SU-DHL-6 (cell line): ENCODE results near the gene UBR7.

Source experiments
- EZH2phosphoT487 ChIP-seq: fragments of 200-600 bp; sonication (generic), shearing (Covaris generic); conservative IDR thresholded peaks from 2 replicates; pipeline ENCODE4 v1.6.1; 2018; ENCODE audit warnings: mild to moderate bottlenecking, antibody characterized with exemption, low read length, moderate library complexity, mixed read lengths
- TF ChIP-seq, protein P1 (sequence below): fragments of 200-600 bp; sonication (generic); IDR thresholded peaks from one replicate; pipeline ENCODE4 v1.5.1; 2017; ENCODE audit warnings: antibody characterized with exemption, mild to moderate bottlenecking, low read length, moderate library complexity; ENCODE audit not compliant: insufficient read depth, poor library complexity, severe bottlenecking

DNA sequence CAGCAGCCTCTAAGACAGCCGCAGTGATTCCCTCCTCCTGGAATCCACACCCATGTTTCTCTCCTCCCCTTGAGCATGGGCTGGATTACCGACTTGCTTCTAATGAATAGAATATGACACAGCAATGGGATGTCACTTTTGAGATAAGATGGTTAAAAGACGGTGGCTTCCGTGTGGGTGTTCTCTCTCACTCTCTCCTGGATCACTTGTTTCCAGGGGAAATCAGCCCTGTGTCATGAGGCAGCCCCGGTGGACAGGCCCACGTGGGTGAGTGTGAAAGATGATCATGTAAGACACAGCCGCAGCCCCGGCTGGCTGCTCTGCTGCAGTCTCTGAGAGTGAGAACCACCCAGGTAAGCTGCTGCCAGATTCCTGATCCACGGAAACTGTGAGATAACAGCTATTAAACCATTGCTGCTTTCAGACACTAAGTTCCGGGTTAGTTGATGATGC lies 33.1 kb upstream of the UBR7 start:
- TF ChIP-seq, protein P1, sequence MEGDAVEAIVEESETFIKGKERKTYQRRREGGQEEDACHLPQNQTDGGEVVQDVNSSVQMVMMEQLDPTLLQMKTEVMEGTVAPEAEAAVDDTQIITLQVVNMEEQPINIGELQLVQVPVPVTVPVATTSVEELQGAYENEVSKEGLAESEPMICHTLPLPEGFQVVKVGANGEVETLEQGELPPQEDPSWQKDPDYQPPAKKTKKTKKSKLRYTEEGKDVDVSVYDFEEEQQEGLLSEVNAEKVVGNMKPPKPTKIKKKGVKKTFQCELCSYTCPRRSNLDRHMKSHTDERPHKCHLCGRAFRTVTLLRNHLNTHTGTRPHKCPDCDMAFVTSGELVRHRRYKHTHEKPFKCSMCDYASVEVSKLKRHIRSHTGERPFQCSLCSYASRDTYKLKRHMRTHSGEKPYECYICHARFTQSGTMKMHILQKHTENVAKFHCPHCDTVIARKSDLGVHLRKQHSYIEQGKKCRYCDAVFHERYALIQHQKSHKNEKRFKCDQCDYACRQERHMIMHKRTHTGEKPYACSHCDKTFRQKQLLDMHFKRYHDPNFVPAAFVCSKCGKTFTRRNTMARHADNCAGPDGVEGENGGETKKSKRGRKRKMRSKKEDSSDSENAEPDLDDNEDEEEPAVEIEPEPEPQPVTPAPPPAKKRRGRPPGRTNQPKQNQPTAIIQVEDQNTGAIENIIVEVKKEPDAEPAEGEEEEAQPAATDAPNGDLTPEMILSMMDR: no peak
- no peak for TF ChIP-seq EZH2phosphoT487
